ENCODE results near the gene ZSCAN5B.
"Not testable (repeated sequence)": the region's sequence is repeated elsewhere in the genome, so short reads cannot be mapped to it uniquely, and the experiment has no call there.

ZSCAN5B gene

DNA sequence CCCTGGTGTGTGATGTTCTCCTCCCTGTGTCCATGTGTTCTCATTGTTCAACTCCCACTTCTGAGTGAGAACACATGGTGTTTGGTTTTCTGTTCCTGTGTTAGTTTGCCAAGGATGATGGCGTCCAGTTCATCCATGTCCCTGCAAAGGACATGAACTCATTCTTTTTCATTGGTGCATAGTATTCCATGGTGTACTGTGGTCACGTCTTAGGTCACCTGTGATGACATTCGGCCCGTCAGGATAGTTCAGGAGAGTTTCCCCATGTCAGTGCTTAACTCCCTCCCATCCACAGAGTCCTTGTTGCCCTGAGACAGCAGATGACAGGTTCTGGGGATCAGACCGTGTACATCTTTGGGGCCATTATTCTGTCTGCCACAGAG, 47.9 kb downstream of the ZSCAN5B start:
- no peak for TF ChIP-seq ZFX (IDR thresholded peaks at IDR 0.05; ENCODE audit: borderline replicate concordance)
- TF ChIP-seq, protein P1, sequence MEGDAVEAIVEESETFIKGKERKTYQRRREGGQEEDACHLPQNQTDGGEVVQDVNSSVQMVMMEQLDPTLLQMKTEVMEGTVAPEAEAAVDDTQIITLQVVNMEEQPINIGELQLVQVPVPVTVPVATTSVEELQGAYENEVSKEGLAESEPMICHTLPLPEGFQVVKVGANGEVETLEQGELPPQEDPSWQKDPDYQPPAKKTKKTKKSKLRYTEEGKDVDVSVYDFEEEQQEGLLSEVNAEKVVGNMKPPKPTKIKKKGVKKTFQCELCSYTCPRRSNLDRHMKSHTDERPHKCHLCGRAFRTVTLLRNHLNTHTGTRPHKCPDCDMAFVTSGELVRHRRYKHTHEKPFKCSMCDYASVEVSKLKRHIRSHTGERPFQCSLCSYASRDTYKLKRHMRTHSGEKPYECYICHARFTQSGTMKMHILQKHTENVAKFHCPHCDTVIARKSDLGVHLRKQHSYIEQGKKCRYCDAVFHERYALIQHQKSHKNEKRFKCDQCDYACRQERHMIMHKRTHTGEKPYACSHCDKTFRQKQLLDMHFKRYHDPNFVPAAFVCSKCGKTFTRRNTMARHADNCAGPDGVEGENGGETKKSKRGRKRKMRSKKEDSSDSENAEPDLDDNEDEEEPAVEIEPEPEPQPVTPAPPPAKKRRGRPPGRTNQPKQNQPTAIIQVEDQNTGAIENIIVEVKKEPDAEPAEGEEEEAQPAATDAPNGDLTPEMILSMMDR (IDR thresholded peaks at IDR 0.05), result no peak
- H3K27ac ChIP-seq, result no peak overlapping the region

DNA sequence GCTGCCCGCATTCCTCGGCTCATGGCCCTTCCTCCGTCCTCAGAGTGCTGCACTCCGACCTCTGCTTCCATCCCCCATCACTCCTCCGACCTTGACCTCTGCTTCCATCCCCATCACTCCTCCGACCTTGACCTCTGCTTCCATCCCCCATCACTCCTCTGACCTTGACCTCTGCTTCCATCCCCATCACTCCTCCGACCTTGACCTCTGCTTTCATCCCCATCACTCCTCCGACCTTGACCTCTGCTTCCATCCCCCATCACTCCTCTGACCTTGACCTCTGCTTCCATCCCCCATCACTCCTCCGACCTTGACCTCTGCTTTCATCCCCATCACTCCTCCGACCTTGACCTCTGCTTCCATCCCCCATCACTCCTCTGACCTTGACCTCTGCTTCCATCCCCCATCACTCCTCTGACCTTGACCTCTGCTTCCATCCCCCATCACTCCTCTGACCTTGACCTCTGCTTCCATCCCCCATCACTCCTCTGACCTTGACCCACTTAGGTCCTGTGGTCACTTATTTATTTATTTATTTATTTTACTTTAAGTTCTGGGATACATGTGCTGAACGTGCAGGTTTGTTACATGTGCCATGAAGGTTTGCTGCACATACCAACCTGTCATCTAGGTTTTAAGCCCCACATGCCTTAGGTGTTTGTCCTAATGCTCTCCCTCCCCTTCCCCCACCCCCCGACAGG, 48.5 kb downstream of the ZSCAN5B start:
- H3K27ac ChIP-seq, result not testable (repeated sequence)

DNA sequence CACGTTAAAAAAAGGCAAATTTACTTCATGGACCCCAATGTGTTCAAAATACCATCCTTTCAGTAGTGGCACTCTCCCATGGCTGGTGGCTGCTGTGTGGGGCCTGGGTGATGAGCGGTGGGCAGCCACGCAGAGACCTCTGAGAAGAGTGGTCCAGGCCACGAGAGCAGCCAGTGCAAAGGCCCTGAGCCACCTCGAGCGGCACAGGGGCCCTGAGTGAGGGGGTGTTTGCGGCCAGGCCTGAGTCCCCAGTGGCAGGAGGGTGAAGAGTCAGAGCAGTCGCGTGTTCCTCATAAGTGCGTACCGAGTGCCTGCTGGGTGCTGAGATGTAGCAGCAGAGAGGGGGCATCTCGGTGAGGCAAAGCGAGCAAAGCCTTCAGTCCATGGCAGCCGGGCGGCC, 49.5 kb downstream of the ZSCAN5B start:
- TF ChIP-seq, protein P1 (IDR thresholded peaks at IDR 0.05), result no peak
- no peak for TF ChIP-seq ZFX (IDR thresholded peaks at IDR 0.05; ENCODE audit: borderline replicate concordance)
- no peak overlapping the region for H3K27ac ChIP-seq

DNA sequence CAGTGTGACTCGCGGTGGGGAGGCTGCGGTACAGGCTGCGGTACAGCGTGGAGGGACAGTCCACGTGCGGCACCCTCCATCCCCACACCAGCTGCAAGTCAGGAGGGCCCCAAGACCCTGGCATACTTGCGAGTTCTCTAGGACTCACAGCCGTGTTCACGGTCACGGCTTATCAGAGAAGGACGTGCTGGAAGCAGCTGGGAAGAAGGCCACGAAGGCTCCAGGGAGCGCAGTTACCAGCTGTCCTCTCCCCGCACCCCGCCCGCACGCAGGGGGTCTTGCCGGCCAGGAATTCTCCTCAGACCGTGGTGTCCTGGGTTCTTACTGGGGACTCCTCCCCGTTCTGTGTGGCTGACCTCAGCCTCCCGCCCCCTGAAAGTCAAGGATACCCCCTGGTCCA, 50.3 kb downstream of the ZSCAN5B start:
- TF ChIP-seq, protein P1 (IDR thresholded peaks at IDR 0.05), result no peak
- no peak for TF ChIP-seq ZFX (IDR thresholded peaks at IDR 0.05; ENCODE audit: borderline replicate concordance)

DNA sequence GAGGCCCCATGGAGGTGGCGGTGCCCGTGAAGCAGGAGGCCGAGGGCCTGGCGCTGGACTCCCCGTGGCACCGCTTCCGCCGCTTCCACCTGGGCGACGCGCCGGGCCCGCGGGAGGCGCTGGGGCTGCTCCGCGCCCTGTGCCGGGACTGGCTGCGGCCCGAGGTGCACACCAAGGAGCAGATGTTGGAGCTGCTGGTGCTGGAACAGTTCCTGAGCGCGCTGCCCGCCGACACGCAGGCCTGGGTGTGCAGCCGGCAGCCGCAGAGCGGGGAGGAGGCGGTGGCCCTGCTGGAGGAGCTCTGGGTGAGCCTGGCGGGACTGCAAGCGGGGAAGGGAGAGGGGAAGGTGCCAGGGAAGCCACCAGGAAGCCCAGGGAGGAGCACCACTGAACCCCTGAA, 50.7 kb downstream of the ZSCAN5B start:
- no peak for TF ChIP-seq ZFX (IDR thresholded peaks at IDR 0.05; ENCODE audit: borderline replicate concordance)
- TF ChIP-seq, protein P1 (IDR thresholded peaks at IDR 0.05), result no peak
- H3K27ac ChIP-seq, result no peak overlapping the region

More for the DNA sequence above, 50.3 kb downstream of the ZSCAN5B start:
- H3K27ac ChIP-seq, result no peak overlapping the region

DNA sequence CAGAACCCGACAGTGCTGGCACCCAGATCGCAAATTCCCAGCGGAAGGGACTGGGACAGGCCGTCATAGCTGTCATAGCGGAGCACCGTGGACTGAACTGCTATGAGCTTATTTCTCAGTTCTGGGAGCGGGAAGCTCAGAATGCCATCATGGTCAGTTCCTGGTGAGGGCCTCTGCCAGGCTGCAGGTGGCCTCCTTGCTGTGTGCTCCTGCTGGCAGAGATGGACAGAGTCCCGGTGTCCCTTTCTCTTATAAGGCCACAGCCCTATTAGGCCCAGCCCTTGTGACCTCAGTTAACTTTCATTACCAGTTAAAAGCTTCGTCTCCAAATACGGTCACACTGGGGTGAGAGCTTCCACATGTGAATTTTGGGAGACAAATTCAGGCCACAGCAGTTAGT, 51.9 kb downstream of the ZSCAN5B start:
- no peak overlapping the region; the same call in 1 of the 2 replicates for H3K27ac ChIP-seq
- TF ChIP-seq, protein P1 (IDR thresholded peaks at IDR 0.05), result no peak
- TF ChIP-seq ZFX (IDR thresholded peaks at IDR 0.05; ENCODE audit: borderline replicate concordance), result no peak

DNA sequence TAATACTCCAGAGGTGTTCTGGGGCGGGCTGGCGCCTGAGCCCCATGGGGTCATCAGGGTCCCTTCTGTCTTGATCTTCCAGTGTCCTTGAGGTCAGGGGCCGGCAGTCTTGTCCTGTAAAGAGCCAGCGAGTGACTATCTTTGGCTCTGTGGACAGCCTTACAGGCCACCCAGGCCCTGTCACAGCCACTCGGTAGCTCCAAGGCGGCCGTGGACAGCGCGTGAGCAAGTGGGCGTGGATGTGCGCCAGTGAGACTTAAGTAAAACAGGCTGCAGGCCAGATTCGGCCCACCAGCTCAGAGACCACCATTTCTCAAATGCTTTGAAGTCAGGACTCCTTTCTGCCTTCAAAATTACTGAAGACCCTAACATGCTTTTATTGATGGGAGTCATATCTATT, 52.8 kb downstream of the ZSCAN5B start:
- H3K27ac ChIP-seq, result no peak overlapping the region
- no peak for TF ChIP-seq ZFX (IDR thresholded peaks at IDR 0.05; ENCODE audit: borderline replicate concordance)
- TF ChIP-seq, protein P1 (IDR thresholded peaks at IDR 0.05), result no peak

DNA sequence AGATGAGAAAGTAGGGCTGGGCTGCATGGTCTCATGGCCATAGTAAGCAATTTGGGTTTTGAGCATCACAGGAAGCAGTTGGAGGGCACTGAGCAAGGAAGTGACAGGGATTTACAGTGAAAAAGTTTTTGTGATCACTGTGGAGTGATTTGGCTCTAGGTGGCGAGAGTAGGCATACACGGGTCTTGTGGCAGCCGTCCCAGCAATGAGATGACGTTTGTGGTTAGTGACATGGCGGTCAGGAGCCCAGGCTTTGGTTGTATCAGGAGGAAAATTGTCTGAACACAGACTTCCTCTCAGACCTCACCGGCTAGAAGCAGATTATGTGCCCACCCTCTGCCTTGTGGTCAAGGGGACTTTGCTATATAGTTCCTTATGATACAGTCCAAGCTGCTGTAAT, 53.2 kb downstream of the ZSCAN5B start:
- peak overlapping the region; percentile 98; the same call in 1 of the 2 replicates for H3K27ac ChIP-seq
- TF ChIP-seq, protein P1 (IDR thresholded peaks at IDR 0.05), result no peak
- TF ChIP-seq ZFX (IDR thresholded peaks at IDR 0.05; ENCODE audit: borderline replicate concordance), result no peak

All from 22Rv1 (cell line).